Left hindlimb (tissue), 1 donor: ENCODE results near the gene RABL2B.

Experiments used
- DNase-seq: peaks from one replicate; pipeline ENCODE4 v3.0.0-alpha.2; 2018

RABL2B gene

DNA sequence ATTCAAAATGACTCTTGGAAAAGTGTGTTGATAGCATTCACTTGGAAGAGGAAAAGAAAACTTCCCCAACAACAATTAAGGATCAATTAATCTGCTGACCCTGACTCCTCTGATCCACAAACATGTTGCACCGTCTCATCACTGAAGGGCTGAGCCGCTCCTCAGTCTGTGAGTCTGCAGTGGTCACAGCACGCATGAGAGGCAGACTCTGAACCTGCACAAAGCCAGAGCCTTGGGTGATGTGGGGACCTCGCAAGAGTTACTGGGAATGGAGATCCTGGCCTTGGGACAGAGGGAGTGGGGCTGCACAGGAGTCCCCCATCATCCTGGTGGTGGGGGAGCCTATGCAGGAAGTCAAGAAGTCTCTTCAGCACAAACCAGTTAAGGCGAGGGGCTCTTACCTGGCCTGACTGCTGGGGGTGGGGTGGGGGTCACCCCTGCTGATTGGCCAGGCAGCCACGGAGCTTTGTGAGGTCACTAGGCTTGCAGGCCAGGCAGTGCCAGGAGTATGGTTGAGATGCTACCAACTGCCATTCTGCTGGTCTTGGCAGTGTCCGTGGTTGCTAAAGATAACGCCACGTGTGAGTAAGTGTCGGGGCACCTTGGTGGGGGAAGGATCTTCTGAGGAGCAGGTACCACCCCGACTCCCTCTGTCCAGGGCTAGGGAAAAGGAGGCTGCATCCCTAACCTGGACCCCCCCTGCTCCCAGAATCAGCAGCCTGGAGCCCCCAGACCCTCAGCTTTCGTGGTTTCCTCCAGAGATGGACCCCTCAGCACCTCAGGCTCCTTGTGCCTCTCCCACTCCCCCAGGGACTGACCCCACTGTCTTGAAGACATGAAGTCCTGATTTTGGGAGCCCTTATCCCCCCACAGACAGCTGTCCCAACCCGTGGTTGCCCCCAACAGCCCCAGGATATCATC is 45.4 kb downstream of the RABL2B start, which contains the start of gene ACR:
TSS of gene ACR (plus strand) at position 477 of the 921 bp plus-strand sequence. CDS start at position 509, 32 bp downstream.
- DNase-seq = no peak

- peak; percentile 5 for DNase-seq
These were observed 47.8 kb downstream of the RABL2B start for GRCh38 chr22:50735739-50736030.

- peak; percentile 4 for DNase-seq
These were observed 48.3 kb downstream of the RABL2B start for GRCh38 chr22:50734986-50735738.

DNA sequence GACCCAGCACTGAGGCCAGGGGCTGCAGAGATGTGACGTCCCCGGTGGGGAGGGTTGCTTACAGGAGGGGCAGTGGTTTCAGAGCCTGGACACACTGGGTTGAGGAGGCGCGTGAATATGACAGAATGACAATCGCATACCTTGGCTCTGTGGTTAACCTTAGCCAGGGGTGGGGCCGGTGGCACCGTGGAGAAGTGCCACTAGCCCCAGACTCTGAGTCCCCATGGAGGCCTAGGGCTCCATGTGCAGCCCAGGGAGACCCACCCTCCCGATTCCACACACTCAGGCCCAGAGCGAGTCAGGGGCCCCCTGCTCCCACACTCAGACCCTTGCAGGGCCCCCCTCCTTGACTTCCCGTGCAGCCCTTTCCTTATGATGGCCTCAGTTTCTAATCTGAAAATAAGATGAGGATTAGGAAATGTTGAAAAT is 49.1 kb downstream of the RABL2B start:
- DNase-seq = peak; percentile 13

DNA sequence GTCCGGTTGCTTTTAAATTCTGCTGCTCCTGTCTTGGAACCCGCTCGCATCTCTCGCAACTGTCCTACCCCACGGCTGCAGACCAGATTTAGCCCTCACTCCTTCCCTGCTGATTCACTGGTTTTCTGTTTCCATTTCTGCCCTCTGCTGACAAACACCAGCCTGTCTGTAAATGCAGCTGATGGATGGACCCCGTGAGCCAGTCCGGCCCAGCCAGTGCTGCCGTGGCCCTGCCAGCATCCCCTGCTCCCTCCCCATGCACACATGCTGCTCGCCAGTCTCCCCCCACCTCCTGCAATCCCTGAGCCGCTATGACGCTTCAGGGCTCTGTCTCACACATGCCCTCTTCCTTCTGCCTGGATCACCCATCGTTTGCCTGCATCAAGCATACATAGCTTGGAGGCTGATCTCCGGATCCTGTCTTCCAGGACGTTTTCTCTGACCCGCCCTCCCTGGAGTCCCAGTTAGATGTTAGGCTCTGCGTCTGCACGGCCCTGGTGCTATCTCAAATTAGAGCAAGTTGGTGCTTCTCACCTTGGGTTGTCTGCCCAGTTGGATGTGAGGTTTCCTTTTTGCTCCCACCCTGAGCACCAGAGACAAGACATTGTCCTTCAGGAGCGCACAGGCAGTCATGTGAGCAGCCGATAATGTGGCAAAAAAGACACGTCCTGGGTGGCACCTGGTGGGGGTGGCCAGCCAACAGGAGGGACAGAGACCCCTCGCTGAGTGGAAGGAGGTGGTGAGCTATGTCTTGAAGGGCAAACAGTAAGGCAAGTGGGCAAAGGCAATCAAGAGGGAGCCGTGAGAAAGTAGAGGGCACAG is 49.7 kb downstream of the RABL2B start:
- DNase-seq = peak; percentile 39

DNA sequence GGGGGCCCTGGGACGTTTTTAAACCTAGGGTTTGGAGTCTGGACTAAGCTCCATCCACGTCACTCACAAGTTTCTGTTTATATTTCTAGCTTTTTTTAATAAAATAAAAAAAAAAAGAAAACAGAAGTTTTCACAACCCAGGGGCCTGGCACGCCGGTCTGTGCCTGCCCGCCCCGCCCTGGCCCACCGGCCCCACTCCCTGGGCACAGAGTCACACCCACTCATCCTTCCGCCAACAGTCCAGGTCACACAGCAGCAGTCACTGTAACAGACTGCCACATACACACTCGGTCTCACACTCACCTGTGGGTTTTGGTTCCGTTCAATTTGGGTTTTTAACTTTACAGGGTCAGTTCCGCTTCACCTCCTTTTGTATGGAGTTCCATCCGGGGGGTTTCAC is 50.8 kb downstream of the RABL2B start:
- no peak for DNase-seq

- DNase-seq = no peak
These were observed 51.4 kb downstream of the RABL2B start for GRCh38 chr22:50731811-50732624.

- DNase-seq = no peak
These were observed 52.3 kb downstream of the RABL2B start for GRCh38 chr22:50730941-50731661.

DNA sequence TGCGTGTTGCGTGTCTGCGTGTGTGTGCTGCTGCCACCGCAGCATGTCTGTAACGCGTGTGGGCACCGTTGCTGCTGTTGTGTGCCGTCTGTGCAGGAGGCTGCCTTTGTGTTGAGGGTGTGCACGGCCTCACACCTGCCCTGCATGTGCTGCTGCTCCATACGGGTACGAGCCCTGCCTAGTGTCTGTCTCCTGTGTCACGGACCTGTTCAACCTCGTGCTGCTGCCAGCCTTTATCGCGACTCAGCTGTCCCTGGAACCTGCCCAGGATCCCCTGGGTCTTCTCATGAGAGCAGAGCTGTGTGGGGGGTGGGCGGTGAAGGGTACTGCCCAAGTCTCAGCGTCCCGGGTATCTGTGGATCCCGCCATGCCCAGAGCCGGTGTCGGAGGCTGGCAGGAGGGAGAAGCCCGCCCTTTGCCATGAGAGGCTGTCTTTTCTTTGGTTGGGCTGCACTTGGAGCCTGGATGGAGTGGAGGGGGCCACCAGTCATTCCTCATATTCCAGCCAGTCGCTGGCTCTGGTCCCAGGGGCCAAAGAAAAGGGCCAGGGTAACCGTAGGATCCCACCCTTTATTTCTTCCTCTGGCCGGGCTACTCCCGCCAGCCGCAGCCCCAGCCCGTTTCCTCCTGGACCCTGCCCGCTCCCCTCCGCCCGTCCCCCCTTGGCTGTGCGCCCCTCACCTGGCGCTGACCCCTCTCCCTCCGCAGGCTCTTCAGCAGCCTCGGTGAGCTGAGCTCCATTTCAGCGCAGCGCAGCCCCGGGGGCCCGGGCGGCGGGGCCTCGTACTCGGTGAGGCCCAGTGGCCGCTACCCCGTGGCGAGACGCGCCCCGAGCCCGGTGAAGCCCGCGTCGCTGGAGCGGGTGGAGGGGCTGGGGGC is 53.2 kb downstream of the RABL2B start:
- no peak for DNase-seq

DNA sequence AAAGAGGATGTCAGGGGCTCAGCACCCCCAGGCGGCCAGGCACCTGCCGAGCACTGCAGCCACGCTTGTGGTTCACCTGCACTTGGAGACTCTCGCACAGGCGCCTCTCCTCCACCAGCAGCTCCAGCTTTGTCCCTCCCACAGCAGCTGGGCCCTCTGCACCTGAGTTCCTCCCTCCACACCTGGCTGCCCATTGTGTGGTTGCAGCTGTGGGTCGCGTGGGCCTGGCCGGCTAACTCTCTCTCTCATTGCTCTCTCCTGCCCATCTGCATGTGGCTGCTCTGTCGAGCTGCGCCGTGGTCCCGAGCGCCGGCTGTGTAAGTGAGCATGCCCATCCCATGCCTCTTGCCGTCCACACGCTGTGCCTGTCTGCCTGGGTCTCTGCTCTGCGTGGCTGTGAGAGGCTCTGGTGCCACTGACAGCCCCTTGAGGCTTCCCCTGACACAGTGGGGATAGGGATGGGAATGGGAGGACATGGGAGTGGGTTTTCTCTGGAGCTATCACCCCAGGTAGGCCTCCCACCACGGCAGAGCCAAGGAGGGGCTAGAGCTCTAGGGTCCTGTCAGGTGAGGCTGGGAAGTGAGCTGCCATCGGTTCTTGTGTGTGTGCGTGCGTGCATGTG is 53.9 kb downstream of the RABL2B start:
- no peak for DNase-seq

DNA sequence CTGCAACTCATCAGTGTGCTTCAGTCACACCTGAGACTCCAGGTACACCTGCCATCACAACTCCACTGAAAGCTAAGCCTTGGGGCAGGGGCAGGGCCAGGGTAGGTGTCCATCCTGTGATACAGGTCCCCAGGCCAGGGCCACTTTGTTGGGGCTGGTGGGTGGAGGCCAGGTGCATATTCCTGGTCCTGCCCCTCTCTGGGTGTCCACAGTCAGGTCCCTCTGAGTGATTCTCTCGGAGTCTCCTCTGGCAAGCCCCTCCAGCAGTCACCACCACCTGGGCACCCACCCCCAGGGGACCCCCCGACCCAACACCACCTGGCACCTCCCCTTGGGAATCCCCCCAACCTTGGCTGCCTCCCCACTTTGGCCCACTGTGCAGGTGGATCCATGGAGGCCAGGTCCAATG is 54.9 kb downstream of the RABL2B start:
- no peak for DNase-seq

GRCh38 chr22:50727678-50728522 is 55.5 kb downstream of the RABL2B start:
- no peak for DNase-seq

GRCh38 chr22:50726643-50727340 is 56.6 kb downstream of the RABL2B start:
- DNase-seq = no peak

DNA sequence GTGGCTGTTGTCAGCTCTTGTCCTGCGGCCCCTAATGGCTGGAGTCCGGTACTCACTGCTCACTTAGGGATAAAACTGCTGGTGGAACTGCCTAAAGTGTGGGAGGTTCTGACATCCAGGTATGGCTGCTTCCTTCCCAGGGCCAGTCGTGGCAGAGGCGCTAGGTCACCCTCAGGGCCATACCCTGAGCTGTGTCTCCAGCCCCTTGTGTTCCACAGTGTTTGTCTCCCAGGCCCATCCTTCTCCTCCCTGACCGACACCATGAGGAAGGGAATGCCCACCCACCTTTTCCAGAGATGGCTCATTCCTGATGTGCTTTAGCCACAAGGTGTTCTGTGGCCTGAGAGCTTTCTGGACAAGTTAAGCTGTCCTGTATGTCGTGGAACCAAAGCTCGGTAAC is 57.8 kb downstream of the RABL2B start:
- no peak for DNase-seq

- DNase-seq = no peak
These were observed 58.8 kb downstream of the RABL2B start for GRCh38 chr22:50724616-50725015.

GRCh38 chr22:50723991-50724390 is 59.4 kb downstream of the RABL2B start:
- no peak for DNase-seq

DNA sequence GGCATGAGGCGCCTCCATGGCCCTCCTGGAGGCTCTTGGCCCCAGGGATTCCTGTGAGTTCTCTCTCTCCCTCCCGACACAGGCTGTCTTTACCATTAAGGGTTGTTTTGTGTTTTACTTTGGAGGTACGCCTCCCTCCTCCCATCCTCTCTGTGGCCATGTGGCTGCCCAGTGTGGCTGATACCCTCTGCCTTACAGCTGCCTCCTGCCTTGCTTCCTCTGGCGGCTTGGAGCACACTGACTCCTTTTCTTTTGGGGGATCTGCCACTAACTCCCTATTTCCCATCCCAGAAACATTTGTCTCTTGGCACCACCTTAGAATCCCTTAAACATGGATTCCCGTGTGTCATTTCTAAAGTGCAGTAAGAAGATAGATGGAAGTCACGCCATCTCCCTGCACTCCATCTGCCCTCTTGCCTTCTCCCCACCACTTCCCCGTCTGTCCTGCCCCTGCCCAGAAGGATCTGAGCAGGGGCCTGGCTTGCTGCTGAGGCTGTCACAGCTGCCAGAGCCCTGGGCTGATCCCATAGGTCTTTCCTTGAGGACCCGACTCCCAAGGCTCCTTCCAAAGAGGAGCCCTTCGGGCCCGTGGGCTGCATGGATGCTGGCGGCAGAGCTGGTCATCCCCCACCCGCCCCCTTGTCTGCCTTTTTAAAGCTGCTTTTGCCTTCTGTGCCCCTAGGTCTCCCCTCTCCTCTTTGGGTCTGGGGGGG is 60.6 kb downstream of the RABL2B start:
- DNase-seq = no peak
